Measurements from ENCODE around the gene ZBTB7C.
A peak's percentile ranks its signal among the peaks of the same experiment; 100 is the strongest.

The ZBTB7C gene

DNA sequence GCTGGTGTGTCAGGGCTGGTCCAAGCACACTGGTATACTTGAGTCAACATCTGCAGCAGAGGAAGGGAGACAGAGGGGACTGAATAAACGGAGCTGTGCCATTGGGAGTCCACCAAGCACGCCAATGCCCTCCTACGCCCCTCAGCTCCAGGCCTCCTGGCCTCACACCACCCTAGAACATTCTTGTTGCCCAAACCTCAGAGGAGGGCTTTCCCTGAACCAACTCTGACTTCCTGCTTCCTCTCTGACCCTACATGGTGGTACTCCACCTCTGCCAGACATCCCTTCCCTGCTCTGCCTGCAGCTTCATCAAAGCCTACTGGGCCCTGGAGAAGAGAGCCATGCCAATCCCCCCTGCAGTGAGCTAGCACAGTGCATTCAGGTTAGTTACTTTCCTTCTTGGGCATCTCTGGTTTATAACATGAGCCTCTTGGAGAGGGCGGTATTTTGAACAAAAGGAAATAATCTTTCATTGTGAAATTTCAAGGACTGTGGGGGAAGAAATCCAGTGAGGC is 54.4 kb downstream of the ZBTB7C start:
- no peak for ATAC-seq
- DNase-seq = no peak

DNA sequence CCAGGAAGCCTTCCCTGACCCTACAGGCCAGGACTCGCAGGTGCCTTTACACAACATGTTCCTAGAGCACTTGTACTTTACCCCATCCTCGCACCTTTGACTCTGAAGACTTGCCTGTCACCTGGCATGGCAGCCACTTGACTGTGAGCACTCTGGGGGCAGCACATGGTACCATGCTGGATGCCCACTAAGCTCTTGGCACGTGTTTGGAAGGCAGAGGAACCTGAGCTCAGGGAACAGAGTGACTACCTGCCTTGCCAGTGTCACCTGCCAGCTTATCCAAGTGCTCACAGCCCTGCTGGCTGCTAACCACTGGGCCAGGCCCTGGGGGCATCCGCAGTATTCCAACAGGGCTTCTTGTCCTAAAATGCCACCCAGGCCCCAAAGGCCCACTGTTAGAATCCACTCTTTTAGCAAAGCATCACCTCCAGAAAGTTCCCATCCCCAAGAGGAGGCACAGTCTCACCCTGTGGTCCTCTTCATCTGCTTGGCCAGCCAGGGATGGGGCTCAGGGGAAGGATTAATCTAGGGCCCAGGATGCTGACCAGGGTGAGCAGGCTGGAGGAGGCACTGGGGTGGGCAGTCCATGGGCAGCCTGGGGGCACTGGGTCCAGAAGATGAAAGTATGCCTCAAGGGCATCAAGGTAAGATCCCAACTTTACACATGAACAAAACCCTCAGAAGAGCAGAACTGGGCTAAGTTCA is 57.0 kb downstream of the ZBTB7C start:
- no peak for ATAC-seq
- no peak for DNase-seq

DNA sequence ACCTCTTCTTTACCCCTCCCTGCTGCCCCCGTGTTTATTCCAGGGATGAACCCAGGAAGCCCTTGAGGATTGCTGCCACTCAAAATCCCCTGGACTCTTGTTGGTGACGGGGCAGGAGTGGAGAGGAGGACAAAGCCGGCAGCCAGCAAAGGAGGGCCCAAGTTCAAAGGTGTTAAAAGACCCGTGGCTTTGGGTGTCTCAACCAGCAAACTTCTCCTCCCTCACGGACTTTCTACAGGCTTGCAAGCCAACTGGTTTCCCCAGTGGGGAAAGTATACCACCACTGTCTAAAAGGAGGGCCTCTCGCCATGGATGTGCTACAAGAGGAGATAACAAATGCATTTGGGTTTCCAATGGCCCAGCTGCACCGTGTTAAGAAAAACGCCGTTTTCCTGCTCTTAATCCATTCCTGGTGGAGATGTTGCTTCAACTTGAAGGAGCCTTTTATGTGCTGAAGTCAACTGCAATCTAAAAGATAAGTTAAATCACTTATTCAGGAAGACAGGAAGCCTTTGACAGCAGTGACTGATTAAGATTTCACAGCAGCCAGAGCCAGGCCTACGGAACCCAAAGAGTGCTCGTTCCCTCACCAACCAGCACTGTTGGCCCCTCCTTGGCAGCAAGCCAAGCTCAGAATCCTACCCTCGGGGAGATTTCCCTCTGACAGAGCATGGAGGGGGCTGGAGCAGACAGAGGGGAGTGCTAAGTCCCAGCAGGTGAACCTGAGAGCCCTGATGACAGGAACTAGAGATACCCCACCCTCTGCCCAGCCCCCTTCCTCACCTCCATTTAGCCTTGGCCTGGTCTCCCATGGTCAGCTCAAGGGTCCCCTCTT is 57.8 kb downstream of the ZBTB7C start:
- ATAC-seq (no peak), DNase-seq (no peak)

DNA sequence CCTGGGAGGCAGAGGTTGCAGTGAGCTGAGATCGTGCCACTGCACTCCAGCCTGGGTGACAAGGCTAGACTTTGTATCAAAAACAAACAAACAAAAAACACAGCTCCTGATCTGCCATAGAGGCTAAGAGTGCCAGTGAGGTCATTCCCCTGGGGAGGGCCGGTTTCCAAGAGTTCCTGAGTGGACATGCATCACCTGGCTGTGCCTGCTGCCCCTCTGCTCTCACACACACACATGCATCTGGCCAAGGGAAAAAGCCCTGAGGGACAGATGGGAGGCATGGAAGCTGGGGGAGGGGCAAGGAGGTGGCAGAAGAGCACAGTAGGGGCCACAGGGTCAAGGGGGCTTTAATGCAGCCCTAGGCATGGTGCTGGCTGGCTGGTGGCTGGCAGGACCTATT is 60.4 kb downstream of the ZBTB7C start:
- no peak for ATAC-seq

DNA sequence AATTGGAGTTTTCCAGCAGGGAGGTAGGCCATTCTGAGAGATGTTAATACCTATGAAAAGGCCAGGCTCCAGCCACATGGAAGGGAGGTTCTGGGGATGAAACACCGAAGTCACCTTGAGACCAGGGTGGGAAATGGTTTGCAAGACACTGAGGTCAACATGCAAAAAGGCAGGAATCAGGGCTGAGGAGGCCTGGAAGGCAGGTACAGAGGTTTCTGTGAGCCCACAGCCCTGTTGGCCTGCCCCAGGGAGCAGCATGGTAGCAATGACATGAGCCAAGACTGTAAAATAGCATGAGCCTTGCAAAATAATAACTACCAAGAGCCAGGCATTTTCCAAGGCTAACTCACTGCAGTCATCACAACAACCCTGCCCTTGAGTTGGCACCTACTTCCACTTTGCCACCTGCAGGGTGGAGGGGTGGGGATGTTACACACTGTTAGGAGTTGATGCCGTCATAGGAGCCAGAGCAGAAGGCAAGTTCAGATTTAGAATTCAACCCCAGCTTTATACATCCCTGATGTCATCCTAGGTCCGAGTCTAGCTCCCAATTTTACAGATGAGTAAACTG is 61.3 kb downstream of the ZBTB7C start:
- ATAC-seq (no peak), DNase-seq (no peak)

More for the DNA sequence above, 60.4 kb downstream of the ZBTB7C start:
- DNase-seq = no peak

DNA sequence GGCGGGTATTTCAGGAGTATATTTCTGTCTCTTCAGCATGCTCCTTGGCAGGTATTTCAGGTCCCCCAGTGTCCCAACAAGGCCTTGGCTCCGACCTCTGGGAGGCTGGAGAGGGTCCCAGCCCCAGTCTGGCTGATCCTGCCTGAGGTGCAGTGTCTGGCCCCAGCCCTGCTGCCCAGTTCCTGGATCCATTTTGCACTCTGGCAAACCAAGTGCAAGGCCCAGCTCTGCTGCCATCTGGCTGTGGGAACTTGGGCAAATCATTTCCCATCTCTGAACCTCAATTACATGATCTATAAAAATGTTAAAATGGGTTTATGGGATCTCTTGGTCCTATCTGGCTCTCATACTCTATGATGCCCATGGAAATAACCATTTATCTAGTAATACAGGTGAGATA is 63.6 kb downstream of the ZBTB7C start:
- no peak for DNase-seq
- ATAC-seq = no peak

DNA sequence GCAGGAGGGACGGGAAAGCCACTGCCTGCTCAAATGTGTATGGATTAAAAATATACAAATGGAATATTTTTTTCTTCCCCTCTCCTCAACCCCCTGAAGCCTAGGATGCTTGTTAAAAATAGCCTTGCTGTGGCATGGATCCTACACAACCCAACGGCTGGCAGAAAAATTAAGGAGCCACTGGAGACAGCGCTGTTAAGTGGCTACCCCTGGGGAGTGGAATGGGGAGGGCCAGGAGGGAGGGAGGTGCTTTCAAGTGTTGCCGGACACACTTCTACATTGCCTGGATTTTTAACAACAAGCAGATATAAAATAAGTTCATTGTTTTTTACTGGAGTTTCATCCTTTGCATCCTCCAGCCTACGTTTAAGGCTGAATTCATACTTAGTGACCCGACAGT is 66.6 kb downstream of the ZBTB7C start:
- DNase-seq (no peak), ATAC-seq (no peak)

DNA sequence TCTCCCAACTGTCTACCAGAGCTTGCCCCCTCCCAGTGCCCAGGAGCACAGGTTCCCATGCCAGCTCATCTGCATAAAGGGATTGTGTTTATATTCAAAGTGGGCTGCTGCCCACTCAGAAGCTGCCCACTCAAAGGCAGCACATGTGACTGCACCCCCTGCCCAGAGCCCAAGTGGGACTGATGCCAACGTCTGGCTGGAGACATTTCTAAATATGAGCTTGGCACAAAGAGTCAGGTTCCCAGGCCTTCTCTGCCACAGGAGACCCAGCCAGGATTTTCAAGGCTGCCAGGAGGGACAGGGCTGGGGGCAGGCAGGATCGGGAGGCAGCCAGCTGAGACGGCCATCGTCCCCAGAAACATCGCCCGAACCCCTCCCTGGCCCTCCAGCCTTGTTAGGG is 67.1 kb downstream of the ZBTB7C start:
- ATAC-seq = no peak
- no peak for DNase-seq

DNA sequence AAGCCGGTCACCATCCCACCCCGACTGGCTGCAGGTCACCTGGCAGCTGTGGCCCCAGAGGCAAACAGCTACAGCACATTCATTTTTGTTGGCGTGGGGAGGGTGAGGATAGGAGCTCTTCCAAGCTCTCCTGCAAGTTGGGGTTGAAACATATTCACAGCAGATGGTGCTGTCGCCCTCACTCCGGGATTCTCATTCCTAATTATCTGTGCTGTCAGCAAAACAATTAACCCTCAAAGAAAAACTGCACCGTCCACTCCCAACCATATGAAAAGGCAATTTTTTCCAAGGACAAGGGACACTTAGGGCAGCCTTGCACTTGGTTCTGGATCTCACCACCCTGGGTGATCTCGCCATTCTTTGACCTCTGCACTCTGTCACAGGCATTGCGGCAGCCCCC is 68.6 kb downstream of the ZBTB7C start:
- DNase-seq (no peak), ATAC-seq (no peak)

DNA sequence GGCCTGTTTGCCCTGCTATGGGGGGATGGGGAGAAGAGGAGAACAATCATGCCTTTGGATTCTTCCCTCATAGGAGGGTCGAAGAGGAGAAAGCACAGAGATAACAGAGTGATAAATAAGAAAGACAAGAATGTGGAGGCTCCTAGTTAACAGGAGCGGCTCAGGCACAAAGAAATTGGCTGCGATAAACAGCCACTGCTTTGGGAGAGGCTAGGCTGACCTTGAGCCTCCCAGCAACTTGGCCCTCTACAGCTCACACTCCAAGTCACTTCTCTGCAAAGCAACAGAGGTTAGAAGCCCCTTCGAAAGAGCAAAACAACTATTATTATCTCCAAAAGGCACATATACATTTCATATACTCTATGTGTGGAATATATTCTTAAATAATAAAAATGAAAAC is 69.5 kb downstream of the ZBTB7C start:
- ATAC-seq = no peak
- no peak for DNase-seq

DNA sequence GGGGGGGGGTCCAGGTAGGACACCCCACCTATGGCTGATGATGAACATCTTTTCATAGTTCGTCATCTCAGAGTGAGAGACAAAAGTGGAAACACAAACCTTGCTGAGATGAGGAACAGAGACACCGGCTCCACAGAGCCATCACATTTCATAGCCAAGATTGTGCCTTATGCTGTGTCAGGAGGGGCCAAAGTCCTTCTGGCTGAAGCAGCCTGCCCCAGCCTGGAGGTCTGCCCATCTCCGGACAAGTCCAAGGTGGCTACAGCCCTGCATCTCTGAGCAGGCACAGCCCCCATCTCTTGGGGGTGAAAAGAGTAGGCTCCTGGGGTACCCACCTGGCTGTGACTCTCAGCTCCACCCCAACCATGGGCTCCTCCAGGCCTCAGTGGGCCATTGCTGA is 70.3 kb downstream of the ZBTB7C start:
- no peak for DNase-seq
- no peak for ATAC-seq

DNA sequence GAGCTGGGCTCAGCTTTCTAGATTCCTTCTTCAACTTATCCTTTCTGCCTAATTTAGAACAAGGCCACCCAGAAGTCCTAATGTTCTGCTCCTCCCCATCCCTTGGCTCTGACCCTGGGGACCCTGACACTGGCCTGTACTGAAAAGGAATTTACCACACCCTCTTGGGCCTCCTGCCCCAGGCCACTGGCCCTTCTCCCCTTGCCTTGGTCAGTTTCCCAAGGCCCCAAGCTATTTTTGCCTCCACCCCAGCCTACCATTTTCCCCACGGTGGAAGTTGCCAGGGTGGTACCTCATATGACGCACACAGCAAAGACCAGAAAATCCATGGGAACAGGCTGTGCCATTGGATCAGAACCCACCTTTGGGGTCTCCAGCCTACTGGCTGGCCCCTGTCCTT is 72.1 kb downstream of the ZBTB7C start:
- DNase-seq = no peak
- no peak for ATAC-seq

DNA sequence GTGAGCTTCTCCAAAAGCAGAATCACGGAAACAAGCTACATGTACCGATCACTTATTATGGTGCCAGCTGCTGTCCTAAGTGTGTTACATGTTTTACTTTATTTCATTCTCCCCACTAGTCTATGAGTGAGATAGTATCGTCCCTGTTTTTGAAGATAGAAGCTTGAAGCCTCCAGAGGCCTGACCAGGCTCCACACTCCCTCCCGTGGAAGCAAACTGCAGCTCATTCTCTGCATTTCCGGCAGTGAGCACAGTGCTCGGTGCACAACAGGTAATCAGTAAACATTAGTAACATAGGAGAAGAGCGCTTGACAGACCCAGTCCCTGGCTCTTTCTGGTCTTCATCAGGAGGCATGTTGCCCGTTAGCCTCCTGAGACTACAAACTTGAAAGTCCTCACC is 72.9 kb downstream of the ZBTB7C start:
- ATAC-seq = no peak

DNA sequence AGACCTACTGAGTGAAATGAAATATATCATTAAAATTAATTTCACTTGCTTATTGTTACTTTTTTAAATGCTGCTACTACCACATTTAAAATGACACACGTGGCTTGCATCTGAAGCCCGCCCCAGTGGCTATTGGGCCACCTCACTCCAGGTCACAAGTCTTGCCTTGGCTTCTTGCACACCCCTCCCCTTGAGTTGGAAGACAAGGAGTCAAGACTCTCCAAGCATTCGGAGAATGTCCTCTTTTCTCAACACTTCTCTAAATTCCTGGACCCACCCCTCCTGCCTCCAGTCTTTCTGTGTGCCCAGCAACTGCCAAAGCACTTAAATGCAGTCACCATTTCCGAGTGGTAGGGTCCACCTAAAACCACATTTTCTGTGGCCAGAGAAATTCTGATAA is 73.4 kb downstream of the ZBTB7C start:
- no peak for ATAC-seq
- no peak for DNase-seq

More for the DNA sequence above, 72.9 kb downstream of the ZBTB7C start:
- DNase-seq = no peak

DNA sequence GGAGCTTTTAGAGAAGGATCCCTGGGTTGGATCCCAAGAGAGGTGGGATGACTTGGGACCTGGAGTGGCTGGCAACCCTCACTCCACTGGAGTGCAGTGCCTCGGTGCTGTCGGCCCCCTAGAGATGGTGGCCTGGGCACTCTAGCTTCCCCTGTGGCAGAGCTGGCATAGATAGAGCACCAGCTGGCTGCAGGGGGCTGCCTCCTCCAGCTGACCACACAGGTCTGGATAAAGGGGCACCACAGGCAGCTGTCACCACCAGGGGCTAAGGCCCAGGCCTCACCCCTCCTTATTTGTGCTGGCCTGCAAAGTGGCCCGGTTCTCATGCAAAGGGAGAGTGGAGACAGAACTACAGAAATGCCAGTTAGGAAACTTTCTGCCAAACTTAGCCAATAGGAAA is 74.3 kb downstream of the ZBTB7C start:
- ATAC-seq = no peak
- DNase-seq = no peak

DNA sequence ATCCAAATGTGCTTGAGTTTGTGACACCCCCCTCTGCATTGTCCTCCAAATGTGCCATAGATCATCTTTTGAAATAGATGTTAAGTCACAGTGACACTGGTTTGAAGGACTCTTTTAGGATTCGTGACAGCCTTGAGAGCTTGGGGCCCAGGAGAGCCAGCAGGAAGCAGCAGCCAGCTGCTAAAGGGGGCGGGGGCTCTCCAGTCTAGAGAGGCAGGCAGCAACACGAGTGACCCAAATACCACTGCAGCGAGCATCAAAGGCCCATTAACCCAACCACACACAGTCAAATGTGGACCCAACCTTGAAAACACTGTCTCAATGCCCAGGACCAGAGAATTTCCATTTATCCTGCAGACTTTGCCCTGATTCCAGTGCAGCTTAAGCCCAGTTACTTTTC is 75.6 kb downstream of the ZBTB7C start:
- ATAC-seq (no peak), DNase-seq (no peak)

DNA sequence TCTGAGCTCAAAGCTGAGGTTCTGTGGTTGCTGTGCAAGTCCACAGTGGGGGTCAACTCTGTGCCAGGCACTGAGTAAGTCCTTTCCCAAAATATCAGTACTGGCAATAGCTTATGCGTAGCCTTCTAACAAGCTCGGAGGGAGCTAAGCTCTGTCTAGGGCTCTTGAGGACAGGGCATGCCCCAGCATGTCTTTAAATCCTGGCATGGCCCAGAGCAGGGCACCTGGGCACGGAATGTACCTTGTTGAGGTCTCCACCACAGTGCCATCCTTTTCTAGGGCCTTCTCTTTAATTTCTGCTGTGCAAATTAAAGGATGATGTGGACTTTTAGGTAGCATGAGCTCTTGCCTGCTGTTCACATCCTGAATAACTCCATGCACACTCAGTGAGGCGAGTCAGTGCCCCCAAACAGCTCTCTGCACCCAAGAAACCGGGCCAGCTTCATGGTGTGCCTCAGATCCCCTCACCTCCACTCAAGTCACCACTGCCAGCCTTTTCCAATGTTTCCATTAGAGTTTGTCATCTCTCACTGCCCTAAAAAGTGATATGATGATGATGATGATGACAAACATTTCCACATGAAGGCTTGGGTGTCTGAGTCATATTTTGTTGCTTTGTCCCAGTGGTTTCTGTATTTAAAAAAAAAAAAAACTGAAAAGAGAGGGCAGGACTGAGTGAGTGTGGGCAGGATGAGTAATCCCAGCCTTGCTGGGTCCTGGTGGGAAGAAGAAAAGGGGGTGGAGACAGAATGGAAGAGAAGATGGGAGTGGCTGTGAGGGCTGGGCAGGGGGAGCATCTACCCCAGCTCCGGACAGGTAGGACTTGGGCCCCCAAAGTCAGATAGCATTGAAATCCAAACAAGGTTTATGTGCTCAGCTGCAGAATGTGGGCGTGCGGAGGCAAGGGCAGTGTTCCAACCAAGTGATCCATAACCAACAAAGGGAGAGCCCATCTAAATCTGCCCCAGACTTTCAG is 78.9 kb downstream of the ZBTB7C start:
- ATAC-seq (peak; percentile 53), DNase-seq (no peak)

DNA sequence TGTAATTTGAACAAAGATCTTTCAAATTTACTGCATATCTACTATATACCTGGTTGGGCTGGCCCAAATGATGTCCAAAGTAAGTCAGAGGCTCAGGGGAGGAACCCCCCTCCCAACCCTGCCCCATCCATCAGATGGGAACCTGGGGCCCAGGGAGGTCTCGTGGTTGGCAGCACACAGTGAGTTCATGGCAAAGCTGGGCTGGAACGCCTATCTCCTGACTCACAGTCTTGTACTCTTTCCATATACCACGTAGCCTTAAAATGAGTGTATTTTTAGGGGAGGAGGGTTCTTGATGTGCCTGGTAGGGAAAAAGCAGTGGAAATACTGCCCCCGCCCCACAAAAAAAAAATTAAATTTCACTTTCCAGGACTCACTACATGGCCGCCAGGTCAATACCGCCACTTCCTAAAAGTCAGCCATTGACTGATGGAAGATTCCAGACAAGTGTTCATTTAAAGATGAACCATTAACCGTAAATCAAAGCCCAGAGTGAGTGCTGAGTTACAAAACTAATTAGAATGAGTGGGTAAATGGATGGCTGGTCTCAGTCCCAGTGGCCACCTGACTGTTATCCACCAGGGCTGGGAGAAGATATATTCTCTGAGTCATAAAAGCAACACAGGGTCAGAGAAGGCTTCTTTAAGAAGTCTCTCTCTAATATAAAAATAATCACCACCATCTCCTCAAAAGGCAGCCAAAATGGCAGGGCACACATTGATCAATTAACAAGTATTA is 80.5 kb downstream of the ZBTB7C start:
- no peak for ATAC-seq
- DNase-seq = no peak

DNA sequence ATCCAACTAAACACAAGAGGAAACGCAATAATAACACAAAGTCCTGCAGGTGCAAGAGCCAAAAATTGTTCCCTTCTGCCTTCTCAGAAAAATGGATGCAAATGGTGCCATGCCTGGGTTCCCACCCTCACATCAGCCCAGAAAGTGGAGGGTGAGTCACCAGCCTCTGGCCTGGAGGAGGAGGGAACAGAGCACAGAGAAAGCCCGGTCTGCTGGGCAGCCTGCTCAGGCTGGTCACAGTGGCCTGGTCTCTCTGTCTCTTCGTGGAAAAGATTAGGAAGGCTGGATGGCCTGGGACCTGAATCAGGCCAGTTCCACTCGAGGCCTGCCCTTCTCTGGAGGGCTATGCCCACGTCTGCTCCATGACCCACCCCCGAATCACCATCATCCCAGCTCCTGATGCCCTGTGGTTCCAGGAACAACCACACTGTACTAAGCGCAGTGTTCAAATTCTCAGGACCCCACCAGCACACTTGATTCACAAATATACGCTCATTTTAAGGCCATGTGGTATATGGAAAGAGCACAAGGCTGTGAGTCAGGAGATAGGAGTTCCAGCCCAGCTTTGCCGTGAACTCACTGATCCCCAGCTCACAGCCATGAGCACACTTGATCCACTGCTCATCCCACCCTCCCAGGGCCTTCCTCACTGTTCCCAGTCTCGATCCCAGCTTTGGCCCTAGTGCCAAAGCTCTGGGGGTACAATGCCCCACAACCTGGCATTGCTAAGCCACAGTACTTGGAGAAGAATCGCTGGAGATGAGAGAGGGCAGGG is 82.1 kb downstream of the ZBTB7C start:
- DNase-seq (no peak), ATAC-seq (no peak)

DNA sequence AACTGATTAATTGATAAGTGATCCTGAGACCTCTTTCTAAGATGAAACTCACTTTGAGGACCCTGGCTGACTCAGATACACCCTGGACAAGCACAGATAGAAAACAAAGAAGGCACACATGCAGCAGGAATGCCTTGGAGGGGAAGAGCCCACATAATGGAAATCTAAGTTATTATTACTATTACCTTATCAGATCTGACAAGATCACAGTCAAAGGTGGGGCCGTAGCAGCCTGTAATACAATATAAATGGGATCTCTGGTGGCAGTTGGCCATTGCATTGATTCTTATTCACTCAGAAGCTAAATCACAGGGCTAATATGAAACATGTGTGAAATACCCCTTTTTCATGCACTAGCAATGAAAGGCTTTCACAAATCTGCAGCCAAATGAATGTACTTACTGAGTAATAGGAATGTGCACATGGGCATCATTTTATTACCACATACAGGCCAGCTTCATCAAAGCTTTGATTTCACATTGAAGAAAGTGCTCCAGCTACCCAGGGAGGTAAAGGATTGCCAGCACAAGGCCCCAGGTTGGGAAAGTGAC is 84.0 kb downstream of the ZBTB7C start:
- ATAC-seq = no peak
- no peak for DNase-seq

Measured in stimulated activated naive CD8-positive, alpha-beta T cell treated with anti-CD3 and anti-CD28 coated beads, Interleukin-15, Interleukin-2, amounts not matched to agents 100 U/mL and 50 U/mL, for 24 hours (primary cell).